Vagina (tissue), 2 donors: ENCODE data around the gene ZNF775. TPM values are rescaled to one million over a fixed set of nuclear protein-coding genes. Genes with fewer than 3 reads are reported as not detected.

Source experiments
- DNase-seq, 2 donors: peaks; one replicate each; pipeline ENCODE4 v3.0.0-alpha.2; 2017; ENCODE audit errors: extremely low spot score in 2 of 2
- H3K27ac ChIP-seq: fragments of 200-600 bp; sonication (generic); one replicate; pipeline ENCODE4 v1.5.1; 2019
- H3K27me3 ChIP-seq: fragments of 200-600 bp; sonication (generic); one replicate; pipeline ENCODE4 v1.5.1; 2019
- H3K36me3 ChIP-seq, 2 donors: fragments of 200-600 bp; sonication (generic); one replicate each; pipeline ENCODE4 v1.5.1; 2017 to 2019
- H3K4me1 ChIP-seq: fragments of 200-600 bp; sonication (generic); one replicate; pipeline ENCODE4 v1.5.1; 2019
- H3K4me3 ChIP-seq, 2 donors: fragments of 200-600 bp; sonication (generic); 1 replicate in 1 of 2; 2 replicates in 1 of 2; pipeline ENCODE4 v1.5.1; 2016 to 2019
- H3K9me3 ChIP-seq: fragments of 200-600 bp; sonication (generic); one replicate; pipeline ENCODE4 v1.5.1; 2019
- POLR2A ChIP-seq, 2 donors: fragments of 450-650 bp; IDR thresholded peaks; one replicate each; pipeline ENCODE4 v1.6.1; 2017; ENCODE audit warnings: antibody characterized with exemption in 2 of 2, mild to moderate bottlenecking in 2 of 2, moderate library complexity in 2 of 2
- POLR2AphosphoS5 ChIP-seq, 2 donors: sonication (generic); formaldehyde crosslinking; IDR thresholded peaks; one replicate each; pipeline ENCODE4 v1.9.0; 2017; ENCODE audit warnings: antibody characterized with exemption in 2 of 2, mild to moderate bottlenecking in 2 of 2, low read depth in 1 of 2; ENCODE audit not compliant: insufficient read depth in 1 of 2
- intact Hi-C: fragments of 100-400 bp; cut with DNase I; formaldehyde crosslinking; loops from one replicate; pipeline ENCODE4 v1.15.1; 2023
- total RNA-seq: library from RNA; depleted of rRNA; stranded (reverse); fragments of >200 nt; gene quantifications from one replicate; pipeline ENCODE4 v1.2.3, GENCODE V29; 2016
- TF ChIP-seq, protein P1 (sequence below), 3 experiments: fragments of 450-650 bp in 2 of 3; fragments of 200-600 bp in 1 of 3; sonication (generic) in 1 of 3; IDR thresholded peaks; one replicate each; pipeline ENCODE4 v1.5.1; 2017 to 2019; ENCODE audit warnings: antibody characterized with exemption in 3 of 3, mild to moderate bottlenecking in 2 of 3, moderate library complexity in 2 of 3

Gene ZNF775
- total RNA-seq, 1 donor from 2014 or later = 4.4 TPM

DNA sequence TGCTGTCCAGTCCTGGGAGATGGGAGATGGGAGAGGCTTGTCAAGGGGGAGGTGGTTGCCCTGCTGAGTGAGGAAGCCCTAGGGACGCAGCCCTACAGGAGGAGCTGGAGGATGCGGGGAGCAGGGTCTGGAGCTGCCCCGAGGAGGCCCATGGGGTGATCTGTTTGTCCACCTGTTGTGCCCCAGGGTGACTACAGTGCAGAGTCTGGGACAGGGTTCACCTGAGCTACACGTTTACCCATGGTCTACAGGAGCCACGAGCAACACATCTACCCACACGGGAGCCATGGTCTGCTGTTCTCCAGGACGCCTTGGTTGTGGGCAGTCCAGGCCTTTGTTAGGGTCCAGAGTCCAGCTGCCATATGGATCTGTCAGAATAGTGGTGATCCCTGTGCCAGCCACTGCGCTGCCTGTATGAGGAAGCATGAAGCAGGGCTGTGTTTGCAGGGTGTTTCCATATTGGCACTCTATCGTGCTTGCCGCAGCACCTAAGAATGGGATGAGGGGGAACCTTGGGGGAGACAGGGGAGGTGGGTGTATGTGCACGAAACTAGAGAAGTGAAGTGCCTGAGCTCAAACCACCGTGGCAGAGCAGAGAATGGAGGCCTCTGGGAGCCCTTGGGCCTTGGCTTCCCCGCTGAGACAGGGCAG is 23.7 kb downstream of the ZNF775 start:
- no peak overlapping the region for H3K4me3 ChIP-seq
- intact Hi-C loops = no loop called here
- H3K27me3 ChIP-seq = no peaks in the 10 kb centered on the region
- DNase-seq = no peak
- peaks cover 0 to 5% of the 10 kb centered on the region in 2 donors for H3K36me3 ChIP-seq
- TF ChIP-seq POLR2A (IDR thresholded peaks at IDR 0.05) (no peak), POLR2AphosphoS5 (IDR thresholded peaks at IDR 0.05; ENCODE audit: insufficient read depth in 1 of 2, low read depth in 1 of 2) (no peak)
- TF ChIP-seq, protein P1, sequence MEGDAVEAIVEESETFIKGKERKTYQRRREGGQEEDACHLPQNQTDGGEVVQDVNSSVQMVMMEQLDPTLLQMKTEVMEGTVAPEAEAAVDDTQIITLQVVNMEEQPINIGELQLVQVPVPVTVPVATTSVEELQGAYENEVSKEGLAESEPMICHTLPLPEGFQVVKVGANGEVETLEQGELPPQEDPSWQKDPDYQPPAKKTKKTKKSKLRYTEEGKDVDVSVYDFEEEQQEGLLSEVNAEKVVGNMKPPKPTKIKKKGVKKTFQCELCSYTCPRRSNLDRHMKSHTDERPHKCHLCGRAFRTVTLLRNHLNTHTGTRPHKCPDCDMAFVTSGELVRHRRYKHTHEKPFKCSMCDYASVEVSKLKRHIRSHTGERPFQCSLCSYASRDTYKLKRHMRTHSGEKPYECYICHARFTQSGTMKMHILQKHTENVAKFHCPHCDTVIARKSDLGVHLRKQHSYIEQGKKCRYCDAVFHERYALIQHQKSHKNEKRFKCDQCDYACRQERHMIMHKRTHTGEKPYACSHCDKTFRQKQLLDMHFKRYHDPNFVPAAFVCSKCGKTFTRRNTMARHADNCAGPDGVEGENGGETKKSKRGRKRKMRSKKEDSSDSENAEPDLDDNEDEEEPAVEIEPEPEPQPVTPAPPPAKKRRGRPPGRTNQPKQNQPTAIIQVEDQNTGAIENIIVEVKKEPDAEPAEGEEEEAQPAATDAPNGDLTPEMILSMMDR (IDR thresholded peaks at IDR 0.05) = no peak
- no peaks in the 10 kb centered on the region for H3K9me3 ChIP-seq
- H3K4me1 ChIP-seq = peaks cover 25% of the 10 kb centered on the region
- no peak overlapping the region for H3K27ac ChIP-seq

DNA sequence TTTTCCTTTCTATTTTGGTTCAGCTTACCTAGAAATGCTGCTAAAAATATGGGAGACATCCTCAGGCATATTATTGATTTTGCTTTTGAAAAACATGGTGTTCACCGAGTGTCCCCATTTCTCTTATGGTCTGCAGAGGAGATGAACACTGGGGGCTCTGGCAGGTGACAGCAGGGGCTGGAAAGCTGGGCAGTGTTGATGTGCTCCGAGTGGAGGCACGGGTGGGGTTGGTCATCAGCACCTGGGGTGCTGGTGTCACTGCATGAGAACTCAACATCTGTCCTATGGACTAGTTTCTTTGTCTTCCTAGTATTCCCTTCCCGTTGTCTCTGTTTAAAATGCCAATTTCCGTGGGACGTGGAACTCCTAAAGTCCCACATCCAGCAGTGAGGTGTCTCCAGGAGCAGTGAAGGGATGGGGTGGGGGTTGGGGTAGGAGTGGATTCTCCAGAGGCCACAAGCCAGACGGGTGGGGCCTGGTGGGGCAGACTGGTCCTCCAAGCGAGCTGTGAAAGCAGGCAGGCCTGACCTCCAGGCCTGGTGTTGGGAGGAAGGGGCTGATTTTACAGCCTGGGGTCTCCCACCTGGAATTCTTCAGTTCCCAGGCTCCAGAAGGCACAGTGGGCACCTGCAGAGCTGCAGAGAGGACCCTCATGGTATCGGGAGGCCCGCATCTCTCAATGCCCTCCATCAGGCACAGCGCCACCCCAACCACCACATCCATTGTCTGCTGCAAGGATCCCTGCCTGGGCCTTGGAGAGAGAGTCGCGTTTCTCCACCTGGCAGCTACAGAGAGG is 24.4 kb downstream of the ZNF775 start:
- no peak overlapping the region for H3K4me3 ChIP-seq
- peaks cover 25% of the 10 kb centered on the region for H3K4me1 ChIP-seq
- TF ChIP-seq POLR2AphosphoS5 (IDR thresholded peaks at IDR 0.05; ENCODE audit: insufficient read depth in 1 of 2, low read depth in 1 of 2) (no peak), POLR2A (IDR thresholded peaks at IDR 0.05) (no peak)
- TF ChIP-seq, protein P1 (IDR thresholded peaks at IDR 0.05) = no peak
- peak overlapping the region; percentile 93 for H3K27ac ChIP-seq
- intact Hi-C loops = no loop called here
- no peak for DNase-seq
- no peaks in the 10 kb centered on the region for H3K36me3 ChIP-seq
- no peaks in the 10 kb centered on the region for H3K27me3 ChIP-seq
- no peaks in the 10 kb centered on the region for H3K9me3 ChIP-seq

DNA sequence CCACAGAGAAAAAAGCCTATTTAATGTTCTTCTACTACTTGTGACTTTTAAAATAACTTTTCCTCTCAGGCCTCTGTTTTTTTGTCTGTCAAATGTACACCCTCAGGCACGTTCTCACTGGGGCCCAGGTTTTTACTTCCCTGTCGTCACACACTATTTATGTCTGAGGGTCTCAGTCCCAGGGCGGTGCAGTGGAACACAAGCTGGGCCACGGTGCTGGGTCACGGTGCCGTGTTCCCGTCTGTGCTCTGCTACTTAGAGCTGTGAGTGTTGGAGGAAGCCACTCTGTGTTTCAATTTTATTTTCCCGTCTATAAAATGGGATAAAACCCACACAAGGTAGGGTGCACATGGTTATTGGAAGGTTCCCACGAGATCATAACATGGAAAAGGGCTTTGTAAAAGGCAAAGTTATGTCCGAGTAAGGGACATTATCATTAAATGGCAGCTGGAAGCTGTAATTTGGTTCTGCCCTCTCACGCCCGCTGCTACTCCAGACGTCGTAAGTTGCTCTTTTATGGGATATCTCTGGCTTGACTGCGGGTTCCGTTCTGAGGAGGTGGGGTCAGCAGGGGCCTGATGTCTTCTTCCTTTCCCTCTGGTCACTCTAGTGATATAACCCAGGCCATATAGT is 25.2 kb downstream of the ZNF775 start:
- intact Hi-C loops = no loop called here
- DNase-seq = no peak

DNA sequence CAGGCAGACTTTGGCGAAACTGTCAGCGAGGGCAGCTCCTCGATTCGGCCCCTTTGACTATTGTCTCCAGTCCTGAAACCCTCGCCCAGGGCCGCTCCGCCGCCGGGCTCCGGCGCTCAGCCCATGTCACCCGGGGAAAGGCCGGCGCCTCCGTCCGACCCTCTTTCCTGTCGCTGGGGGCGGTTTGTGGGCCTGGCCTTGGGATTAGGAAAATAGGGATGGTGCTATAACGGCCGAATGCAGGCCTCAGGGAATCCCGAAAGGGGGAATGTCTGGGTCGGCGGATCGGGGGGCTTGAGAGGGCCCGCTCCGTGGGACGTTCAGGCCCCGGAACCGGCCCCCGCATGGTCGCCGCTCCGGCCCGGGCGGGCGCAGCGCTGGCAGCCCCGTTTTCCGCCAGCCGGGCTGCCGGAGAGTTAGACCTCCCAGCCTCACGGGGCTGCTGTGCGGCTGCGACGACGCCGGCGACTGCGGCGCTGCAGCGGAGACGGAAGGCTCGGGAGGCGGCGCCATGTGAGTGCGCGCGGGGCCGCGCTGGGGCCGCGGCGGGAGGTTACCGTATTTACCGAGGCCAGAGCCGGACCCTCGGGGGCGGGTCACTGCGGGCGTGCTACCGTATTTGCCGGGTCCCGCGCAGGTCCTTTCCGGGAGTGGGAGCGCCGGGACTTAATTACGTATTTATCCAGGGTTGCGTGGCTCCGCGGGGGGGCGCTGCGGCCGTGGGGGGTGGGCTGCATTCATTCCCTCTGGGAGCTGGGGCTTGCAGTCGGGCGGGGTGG is 25.9 kb downstream of the ZNF775 start:
- peaks cover 25% of the 10 kb centered on the region for H3K4me1 ChIP-seq
- TF ChIP-seq, protein P1 (IDR thresholded peaks at IDR 0.05) = no peak
- peak in 1 of 2 donors; percentile 33 for TF ChIP-seq POLR2AphosphoS5 (IDR thresholded peaks at IDR 0.05; ENCODE audit: insufficient read depth in 1 of 2, low read depth in 1 of 2)
- peak in 1 of 2 donors; percentile 48 for TF ChIP-seq POLR2A (IDR thresholded peaks at IDR 0.05)
- peak overlapping the region; percentile 93 for H3K27ac ChIP-seq
- intact Hi-C loops = no loop called here
- H3K9me3 ChIP-seq = no peaks in the 10 kb centered on the region
- H3K4me3 ChIP-seq = peak overlapping the region; percentile 70 to 81
- no peaks in the 10 kb centered on the region for H3K36me3 ChIP-seq
- no peaks in the 10 kb centered on the region for H3K27me3 ChIP-seq
- DNase-seq = no peak

More for the DNA sequence above, 25.2 kb downstream of the ZNF775 start:
- Histone ChIP-seq H3K4me1 (peaks cover 25% of the 10 kb centered on the region), H3K9me3 (no peaks in the 10 kb centered on the region), H3K27me3 (no peaks in the 10 kb centered on the region), H3K36me3 (no peaks in the 10 kb centered on the region), H3K27ac (peak overlapping the region; percentile 93), H3K4me3 (peak overlapping the region; percentile 70 to 81)
- no peak for TF ChIP-seq POLR2A (IDR thresholded peaks at IDR 0.05)
- TF ChIP-seq, protein P1 (IDR thresholded peaks at IDR 0.05) = no peak
- TF ChIP-seq POLR2AphosphoS5 (IDR thresholded peaks at IDR 0.05; ENCODE audit: insufficient read depth in 1 of 2, low read depth in 1 of 2) = no peak
